ENCODE results near the gene B3GALT5. TPM values are rescaled to one million over a fixed set of nuclear protein-coding genes. Genes with fewer than 3 reads are reported as not detected.

B3GALT5 gene
- total and polyA plus RNA-seq, 2 of the 4 experiments (the other 2 are of a cell fraction): 0.05 to 0.18 TPM

GRCh38 chr21:39720126-39720778 lies 107.5 kb downstream of the B3GALT5 start:
- no peaks in the 10 kb centered on the region for H3K4me1 ChIP-seq (ENCODE audit: control insufficient read depth, insufficient read depth, low read length)
- no peaks in the 10 kb centered on the region for H3K9me3 ChIP-seq (ENCODE audit: control insufficient read depth, insufficient read depth, low read length)

More at GRCh38 chr21:39720126-39720778, 107.5 kb downstream of the B3GALT5 start:
- no peak overlapping the region for H3K27ac ChIP-seq (ENCODE audit: insufficient read depth, low read length)
- no peak overlapping the region for H2AK9ac ChIP-seq (replicated peaks; ENCODE audit: low read depth, low read length, poor library complexity)
- H3K56ac ChIP-seq (ENCODE audit: extremely low read depth, insufficient read depth, low read length): no peak overlapping the region
- H4K91ac ChIP-seq (ENCODE audit: insufficient read depth, low read depth, low read length): no peak overlapping the region
- no peak overlapping the region for H3K18ac ChIP-seq (ENCODE audit: low read depth, low read length)
- no peaks in the 10 kb centered on the region for H4K20me1 ChIP-seq (ENCODE audit: insufficient read depth, low read length)
- no TSS peak for BruUV-seq (replicated peaks)
- no peak overlapping the region for H3K23ac ChIP-seq (ENCODE audit: low read depth, low read length)
- no peaks in the 10 kb centered on the region for H3K9me1 ChIP-seq (ENCODE audit: insufficient read depth, low read length)
- ChIA-PET POLR2A (ENCODE audit: unreplicated experiment) (no interaction called here), CTCF (interaction anchor here (0.6 to 1.0 kb wide), 2 partner anchors 61 to 202 kb away, joined by 3 read pairs; no protein-coding TSS in a partner anchor)
- no peak overlapping the region for H3K4ac ChIP-seq (ENCODE audit: low read depth, low read length)
- no peak overlapping the region for H2BK5ac ChIP-seq (ENCODE audit: low read depth, low read length, poor library complexity, severe bottlenecking)
- no peak for TF ChIP-seq SMC3 (IDR thresholded peaks at IDR 0.05; ENCODE audit: low read depth, low read length)
- no peak for TF ChIP-seq FOS (IDR thresholded peaks at IDR 0.05; ENCODE audit: low read depth, low read length)
- TF ChIP-seq CTCF (conservative IDR thresholded peaks at IDR 0.05; ENCODE audit: low read depth, low read length): no peak
- TF ChIP-seq ELK1 (IDR thresholded peaks at IDR 0.05; ENCODE audit: borderline replicate concordance, low read depth, low read length): no peak
- TF ChIP-seq MXI1 (IDR thresholded peaks at IDR 0.05; ENCODE audit: borderline replicate concordance, low read depth, low read length): no peak
- no peak for TF ChIP-seq MAFK (IDR thresholded peaks at IDR 0.05; ENCODE audit: low read depth, low read length)
- TF ChIP-seq RFX5 (IDR thresholded peaks at IDR 0.05; ENCODE audit: low read depth, low read length): no peak
- H2AFZ ChIP-seq (replicated peaks; ENCODE audit: low read length, poor library complexity): no peak overlapping the region
- H2AK5ac ChIP-seq (ENCODE audit: low read depth, low read length): no peak overlapping the region
- ATAC-seq (ENCODE audit: low read depth) (no peak), DNase-seq (no peak)
- no CpG with 5 or more reads among the region's 5 CpGs for WGBS, 2 experiments (ENCODE audit: extremely low coverage in 2 of 2, insufficient read length in 1 of 2)
- intact Hi-C loops (cut with micrococcal nuclease) (no loop called here), in situ Hi-C loops (cut with MboI; ENCODE audit: low sequenced_read_pairs) (no loop called here), dilution Hi-C loops (cut with HindIII; ENCODE audit: low sequenced_read_pairs, unreplicated experiment) (loop anchor here (25.0 kb wide), 1 partner anchor 208 kb away; no protein-coding TSS in a partner anchor)
- H3K9ac ChIP-seq (ENCODE audit: low read depth, low read length): no peak overlapping the region
- H3K79me1 ChIP-seq (ENCODE audit: low read depth in 1 of 2, low read length in 2 of 2): no peaks in the 10 kb centered on the region
- H3K36me3 ChIP-seq (ENCODE audit: control insufficient read depth, insufficient read depth, low read length): no peaks in the 10 kb centered on the region
- H3K4me2 ChIP-seq (ENCODE audit: low read depth, low read length): no peak overlapping the region
- no peak overlapping the region for H2BK120ac ChIP-seq (ENCODE audit: low read depth, low read length)
- no peaks in the 10 kb centered on the region for H3K27me3 ChIP-seq (ENCODE audit: control insufficient read depth, insufficient read depth, low read length)
- H2BK15ac ChIP-seq (ENCODE audit: low read depth, low read length): no peak overlapping the region
- no peak overlapping the region for H4K8ac ChIP-seq (ENCODE audit: low read depth in 2 of 2, low read length in 2 of 2)
- H4K5ac ChIP-seq (ENCODE audit: low read depth, low read length): no peak overlapping the region
- no peak overlapping the region for H2BK20ac ChIP-seq (ENCODE audit: low read depth, low read length)
- no peak overlapping the region for H3K14ac ChIP-seq (replicated peaks; ENCODE audit: low read depth, low read length)
- no peak overlapping the region for H3K4me3 ChIP-seq (ENCODE audit: insufficient read depth, low read depth, low read length)
